B cell (primary cell): ENCODE results near the gene ELK4. TPM values are rescaled to one million over a fixed set of nuclear protein-coding genes. Genes with fewer than 3 reads are reported as not detected.

ENCODE experiments used
- ATAC-seq: fragments of 200-7000 bp; cut with Tn5 transposase; one replicate; pipeline ENCODE4 v1.10.0; 2021; ENCODE audit warnings: low read depth, mild to moderate bottlenecking, moderate number of reproducible peaks, moderate library complexity
- CTCF ChIA-PET: fragments of 350-600 bp; sonication (Branson Sonifier 250); formaldehyde crosslinking; loops from one replicate; lab custom pipeline; 2021; ENCODE audit warnings: antibody characterized with exemption, inconsistent platforms; lab: Charles Lee
- POLR2A ChIA-PET: fragments of 350-600 bp; sonication (Branson Sonifier 250); formaldehyde crosslinking; loops from one replicate; lab custom pipeline; 2021; ENCODE audit warnings: antibody characterized with exemption; lab: Charles Lee
- DNase-seq: peaks from one replicate; pipeline ENCODE4 v3.0.0; 2013
- H2AFZ ChIP-seq: 2 replicates; pipeline ENCODE4 v1.6.1; 2012; ENCODE audit warnings: mild to moderate bottlenecking, low read depth, low read length; ENCODE audit not compliant: insufficient read depth, poor library complexity, severe bottlenecking
- H3K27ac ChIP-seq, 2 donors: 1 replicate in 1 of 2; 2 replicates in 1 of 2; pipeline ENCODE4 v1.5.1; 2012 to 2013; ENCODE audit warnings: low read length in 2 of 2, mild to moderate bottlenecking in 2 of 2, moderate library complexity in 1 of 2
- H3K27me3 ChIP-seq, 4 experiments: fragments of 200-600 bp in 1 of 4; sonication (generic) in 1 of 4; replicated peaks in 1 of 4; 1 replicate in 2 of 4; 2 replicates in 2 of 4; pipeline versions ENCODE4 v1.6.1 to v1.7.0; 2013 to 2016; ENCODE audit warnings: low read length in 3 of 4, mild to moderate bottlenecking in 2 of 4, mixed read lengths in 1 of 4, moderate library complexity in 1 of 4; ENCODE audit not compliant: insufficient read depth in 4 of 4, control insufficient read depth in 3 of 4; ENCODE audit errors: control extremely low read depth in 1 of 4
- H3K36me3 ChIP-seq, 2 experiments: replicated peaks in 1 of 2; 1 replicate in 1 of 2; 2 replicates in 1 of 2; pipeline versions ENCODE4 v1.6.1 to v1.7.1; 2013; ENCODE audit warnings: low read length in 1 of 2; ENCODE audit not compliant: insufficient read depth in 2 of 2, control insufficient read depth in 1 of 2; ENCODE audit errors: control extremely low read depth in 1 of 2, extremely low read depth in 1 of 2
- H3K4me1 ChIP-seq, 2 donors: fragments of 200-600 bp in 1 of 2; sonication (generic) in 1 of 2; 1 replicate in 1 of 2; 2 replicates in 1 of 2; pipeline versions ENCODE4 v1.5.1 to v1.6.1; 2013 to 2017; ENCODE audit warnings: low read length in 2 of 2; ENCODE audit not compliant: control insufficient read depth in 2 of 2, insufficient read depth in 2 of 2
- H3K4me2 ChIP-seq: replicated peaks from 2 replicates; pipeline ENCODE3; 2012; ENCODE audit warnings: mild to moderate bottlenecking, low read depth, low read length; ENCODE audit not compliant: poor library complexity, severe bottlenecking
- H3K4me3 ChIP-seq, 5 experiments: fragments of 200-600 bp in 1 of 5; sonication (generic) in 1 of 5; 1 replicate in 3 of 5; 2 replicates in 2 of 5; pipeline versions ENCODE4 v1.5.1 to v1.7.0; 2011 to 2016; ENCODE audit warnings: low read length in 4 of 5, mild to moderate bottlenecking in 4 of 5, low read depth in 2 of 5, control low read depth in 1 of 5, moderate library complexity in 1 of 5; ENCODE audit not compliant: insufficient read depth in 1 of 5; ENCODE audit errors: control extremely low read depth in 1 of 5, extremely low read depth in 1 of 5
- H3K79me2 ChIP-seq: fragments of 200-600 bp; sonication (generic); one replicate; pipeline ENCODE4 v1.6.0; 2016; ENCODE audit warnings: low read length; ENCODE audit not compliant: control insufficient read depth, insufficient read depth
- H3K9ac ChIP-seq: fragments of 200-600 bp; sonication (generic); 2 replicates; pipeline ENCODE4 v1.6.1; 2017; ENCODE audit warnings: mild to moderate bottlenecking, low read length, moderate library complexity
- H3K9me3 ChIP-seq, 3 donors: one replicate each; pipeline versions ENCODE4 v1.6.1 to v1.7.1; 2013; ENCODE audit warnings: low read length in 2 of 3; ENCODE audit not compliant: control insufficient read depth in 2 of 3, insufficient read depth in 1 of 3; ENCODE audit errors: control extremely low read depth in 1 of 3
- H4K20me1 ChIP-seq: 2 replicates; pipeline ENCODE4 v1.6.0; 2012; ENCODE audit warnings: mild to moderate bottlenecking, low read length; ENCODE audit not compliant: insufficient read depth, control insufficient read depth, poor library complexity, severe bottlenecking
- H3K27ac Mint-ChIP-seq: one replicate; pipeline ENCODE4 v1.8.0; 2021; ENCODE audit warnings: mixed read lengths
- H3K27me3 Mint-ChIP-seq: one replicate; pipeline ENCODE4 v1.8.0; 2021; ENCODE audit warnings: mixed read lengths
- H3K4me1 Mint-ChIP-seq: one replicate; pipeline ENCODE4 v1.8.0; 2021; ENCODE audit warnings: mixed read lengths
- H3K4me3 Mint-ChIP-seq: one replicate; pipeline ENCODE4 v1.8.0; 2021; ENCODE audit warnings: mixed read lengths
- H3K9me3 Mint-ChIP-seq: one replicate; pipeline ENCODE4 v1.8.0; 2022; ENCODE audit warnings: mixed read lengths; ENCODE audit not compliant: insufficient read depth
- EZH2 ChIP-seq: IDR thresholded peaks from 2 replicates; pipeline ENCODE4 v1.6.1; 2012; ENCODE audit warnings: borderline replicate concordance, low read depth, mild to moderate bottlenecking, moderate library complexity, low read length; ENCODE audit not compliant: insufficient read depth, poor library complexity, severe bottlenecking
- WGBS: methylation state at CpG from one replicate; pipeline ENCODE4 v1.1.5; 2013; ENCODE audit warnings: missing lambda C conversion rate; ENCODE audit not compliant: insufficient coverage; 5-methylcytosine and 5-hydroxymethylcytosine counted together
- intact Hi-C: fragments of 100-400 bp; cut with micrococcal nuclease; formaldehyde crosslinking; loops from one replicate; pipeline ENCODE4 v1.10.0; 2022
- polyA plus RNA-seq: library from polyadenylated mRNA; depleted of rRNA; stranded (reverse); fragments of >200 nt; gene quantifications from 2 replicates; pipeline ENCODE4 v1.2.3, GENCODE V29; 2012
- total RNA-seq, 2 donors: library from RNA; stranded (reverse); fragments of 120-200 nt in 1 of 2; gene quantifications; 1 replicate in 1 of 2; 2 replicates in 1 of 2; pipeline versions ENCODE4 v1.2.3 to v1.2.4, GENCODE V29; 2013 to 2022
- TF ChIP-seq, protein P1 (sequence below): fragments of 200-600 bp; IDR thresholded peaks from one replicate; pipeline ENCODE4 v1.8.0; 2022; ENCODE audit warnings: antibody characterized with exemption, mild to moderate bottlenecking

The ELK4 gene
- total and polyA plus RNA-seq, 2 donors (not counting 1 experiment from before 2014, with no cell fraction given), result 11.0 to 151 TPM

DNA sequence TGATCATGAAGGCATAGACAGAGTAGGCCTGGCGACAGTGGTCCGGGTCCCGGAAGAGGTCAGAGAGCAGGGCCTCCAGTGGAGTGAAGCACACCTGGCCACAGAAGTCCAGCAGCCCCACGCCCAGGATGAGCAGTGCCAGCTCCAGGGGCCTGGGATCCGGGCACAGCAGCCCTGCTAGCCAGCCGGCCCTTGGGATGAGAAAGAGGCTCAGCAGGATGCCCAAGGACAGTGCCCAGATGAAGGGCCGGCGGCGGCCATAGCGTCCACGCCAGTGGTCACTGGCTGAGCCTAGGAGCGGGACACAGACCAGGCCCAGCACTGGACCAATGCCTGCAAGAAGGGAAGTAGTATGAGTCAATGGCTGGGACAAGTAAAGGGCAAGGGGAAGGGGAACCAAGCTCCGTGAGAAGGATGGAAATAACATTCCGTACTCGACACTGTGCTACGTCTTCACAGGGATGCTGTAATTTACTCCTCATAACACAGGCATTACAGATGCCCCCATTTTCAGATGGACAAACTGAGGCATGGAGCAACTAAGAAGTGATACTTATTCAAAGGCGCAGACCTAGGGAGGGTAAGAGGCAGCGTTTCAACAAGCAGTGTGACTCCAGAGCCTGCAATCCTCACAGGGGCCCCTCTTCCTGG lies 31.6 kb upstream of the ELK4 start:
- Histone ChIP-seq H4K20me1 (no peaks in the 10 kb centered on the region), H3K36me3 (peaks cover 0 to 13% of the 10 kb centered on the region in 2 experiments), H3K4me2 (no peak overlapping the region), H2AFZ (no peak overlapping the region), H3K9ac (no peak overlapping the region), H3K27me3 (no peaks in the 10 kb centered on the region), H3K27ac (peak overlapping the region in 1 of 2 donors; percentile 91), H3K9me3 (no peaks in the 10 kb centered on the region), H3K4me1 (peaks cover 60 to 68% of the 10 kb centered on the region in 2 donors), H3K79me2 (peaks cover 17% of the 10 kb centered on the region), H3K4me3 (no peak overlapping the region)
- 95% methylated on average over 14 of the region's 18 CpGs for WGBS
- ChIA-PET POLR2A (no interaction called here), CTCF (interaction anchor here (0.9 to 23.2 kb wide), 5 partner anchors 20 to 314 kb away, joined by 3 to 943 read pairs (median 278); no protein-coding TSS in a partner anchor)
- no peak for DNase-seq
- Mint-ChIP-seq H3K9me3 (no peaks in the 10 kb centered on the region), H3K4me1 (peaks cover 59% of the 10 kb centered on the region), H3K27me3 (no peaks in the 10 kb centered on the region), H3K27ac (peak overlapping the region; percentile 57), H3K4me3 (no peak overlapping the region)
- intact Hi-C loops, result no loop called here
- ATAC-seq, result no peak
- no peak for TF ChIP-seq EZH2
- TF ChIP-seq, protein P1, sequence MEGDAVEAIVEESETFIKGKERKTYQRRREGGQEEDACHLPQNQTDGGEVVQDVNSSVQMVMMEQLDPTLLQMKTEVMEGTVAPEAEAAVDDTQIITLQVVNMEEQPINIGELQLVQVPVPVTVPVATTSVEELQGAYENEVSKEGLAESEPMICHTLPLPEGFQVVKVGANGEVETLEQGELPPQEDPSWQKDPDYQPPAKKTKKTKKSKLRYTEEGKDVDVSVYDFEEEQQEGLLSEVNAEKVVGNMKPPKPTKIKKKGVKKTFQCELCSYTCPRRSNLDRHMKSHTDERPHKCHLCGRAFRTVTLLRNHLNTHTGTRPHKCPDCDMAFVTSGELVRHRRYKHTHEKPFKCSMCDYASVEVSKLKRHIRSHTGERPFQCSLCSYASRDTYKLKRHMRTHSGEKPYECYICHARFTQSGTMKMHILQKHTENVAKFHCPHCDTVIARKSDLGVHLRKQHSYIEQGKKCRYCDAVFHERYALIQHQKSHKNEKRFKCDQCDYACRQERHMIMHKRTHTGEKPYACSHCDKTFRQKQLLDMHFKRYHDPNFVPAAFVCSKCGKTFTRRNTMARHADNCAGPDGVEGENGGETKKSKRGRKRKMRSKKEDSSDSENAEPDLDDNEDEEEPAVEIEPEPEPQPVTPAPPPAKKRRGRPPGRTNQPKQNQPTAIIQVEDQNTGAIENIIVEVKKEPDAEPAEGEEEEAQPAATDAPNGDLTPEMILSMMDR, result no peak

DNA sequence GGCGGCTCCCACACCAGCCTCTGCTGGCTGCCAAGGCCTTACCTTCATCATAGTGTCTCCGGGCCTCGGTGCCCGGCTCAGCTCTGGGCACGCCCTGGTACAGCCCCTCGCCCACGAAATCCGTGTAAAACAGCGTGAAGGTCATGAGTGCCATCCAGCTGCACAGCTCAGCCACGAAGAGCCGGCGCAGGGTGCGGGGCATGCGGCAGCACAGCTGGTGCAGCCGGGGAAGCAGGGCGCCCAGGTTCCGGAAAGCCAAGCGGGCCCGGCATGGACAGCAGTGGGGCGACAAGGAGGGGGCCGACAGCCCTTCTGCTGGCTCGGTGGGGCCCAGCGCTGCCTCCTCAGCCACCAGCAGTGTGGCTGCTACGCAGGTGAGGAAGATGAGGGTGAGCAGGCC lies 31.0 kb upstream of the ELK4 start:
- Histone ChIP-seq H4K20me1 (no peaks in the 10 kb centered on the region), H3K27ac (no peak overlapping the region), H3K36me3 (peaks cover 0 to 13% of the 10 kb centered on the region in 2 experiments), H3K27me3 (no peaks in the 10 kb centered on the region), H3K4me1 (peaks cover 54 to 62% of the 10 kb centered on the region in 2 donors), H2AFZ (no peak overlapping the region), H3K9me3 (no peaks in the 10 kb centered on the region), H3K4me2 (no peak overlapping the region), H3K79me2 (peaks cover 10% of the 10 kb centered on the region), H3K4me3 (no peak overlapping the region), H3K9ac (no peak overlapping the region)
- DNase-seq (no peak), ATAC-seq (no peak)
- intact Hi-C loops, result no loop called here
- Mint-ChIP-seq H3K4me3 (no peak overlapping the region), H3K9me3 (no peaks in the 10 kb centered on the region), H3K27ac (no peak overlapping the region), H3K4me1 (peaks cover 53% of the 10 kb centered on the region), H3K27me3 (no peaks in the 10 kb centered on the region)
- TF ChIP-seq, protein P1, result no peak
- no peak for TF ChIP-seq EZH2
- CTCF ChIA-PET, result interaction anchor here (0.7 to 23.2 kb wide), 4 partner anchors 45 to 342 kb away, joined by 3 to 943 read pairs (median 468); partner anchors contain the start of gene NUAK2
- POLR2A ChIA-PET, result no interaction called here
- WGBS, result 97% methylated on average over 22 of the region's 24 CpGs
